NCI-H2196 (cell line): Measurements from ENCODE around the gene RTRAF.

ENCODE experiments used
- DNase-seq: peaks from one replicate; lab custom pipeline; 2025; ENCODE audit not compliant: unreplicated experiment; lab: John Stamatoyannopoulos, UW

RTRAF gene

DNA sequence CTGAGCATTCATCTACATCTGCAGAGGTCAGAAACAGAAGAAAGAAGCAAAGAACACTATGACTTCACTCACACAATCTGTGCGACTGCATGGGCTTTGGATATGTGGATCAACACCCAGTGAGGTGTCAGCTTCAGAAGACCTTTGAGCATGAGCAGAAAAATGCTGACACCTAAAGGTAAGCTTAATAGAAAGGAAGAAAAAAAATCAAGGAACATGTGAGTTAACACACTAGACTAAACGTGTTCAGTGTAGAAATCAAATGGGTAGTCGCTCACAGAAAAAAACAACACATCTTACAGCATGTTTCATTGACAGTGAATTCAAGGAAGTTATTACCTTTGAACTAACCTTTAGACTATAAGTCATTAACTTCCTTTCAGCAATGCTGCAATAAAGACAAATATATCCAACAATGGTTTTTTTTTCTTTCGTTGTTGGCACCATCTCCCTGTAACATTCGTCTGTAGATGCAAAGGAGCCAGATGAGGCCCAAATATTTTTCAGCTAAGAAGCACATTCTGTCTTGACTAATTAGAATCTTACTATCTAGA, 30.9 kb downstream of the RTRAF start:
- no peak for DNase-seq

DNA sequence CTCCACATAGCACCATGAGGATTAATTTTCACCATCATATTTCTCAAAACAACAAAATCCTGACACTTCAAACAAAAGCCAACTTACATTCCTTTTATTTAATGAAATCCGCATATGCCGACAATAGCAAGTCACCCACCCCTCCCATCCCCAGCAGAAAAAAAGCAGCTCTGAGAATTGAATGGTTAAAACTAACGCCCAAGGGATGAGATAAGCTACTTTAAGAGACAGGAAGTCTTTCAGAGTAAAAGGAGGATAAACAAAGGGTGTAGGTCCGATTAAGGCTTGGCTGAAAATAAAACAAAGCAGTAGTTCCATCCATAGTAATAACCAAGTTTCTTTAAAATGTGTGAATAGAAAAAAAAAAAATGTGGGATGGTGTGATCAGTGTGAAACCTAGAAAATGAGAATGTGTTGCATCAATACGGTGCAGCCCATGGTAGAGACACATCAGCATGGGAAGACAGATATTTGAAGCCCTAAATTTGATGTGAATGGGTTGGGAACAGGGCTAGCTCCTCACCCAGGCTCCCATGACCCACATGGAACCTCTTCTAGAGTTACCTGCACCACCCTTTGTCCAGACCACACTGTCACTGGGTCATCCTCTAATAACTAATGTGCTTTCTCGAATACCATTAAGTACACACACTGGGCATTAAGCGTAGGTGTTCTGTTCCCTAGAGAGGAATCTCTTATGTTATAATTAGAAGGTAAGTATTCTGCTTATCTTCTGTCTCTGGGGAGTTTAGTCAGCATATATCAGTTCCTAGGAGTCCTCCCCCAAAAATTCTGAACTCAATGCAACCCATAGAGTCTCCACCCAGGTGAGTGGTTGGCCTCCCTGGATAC, 31.7 kb downstream of the RTRAF start:
- no peak for DNase-seq

DNA sequence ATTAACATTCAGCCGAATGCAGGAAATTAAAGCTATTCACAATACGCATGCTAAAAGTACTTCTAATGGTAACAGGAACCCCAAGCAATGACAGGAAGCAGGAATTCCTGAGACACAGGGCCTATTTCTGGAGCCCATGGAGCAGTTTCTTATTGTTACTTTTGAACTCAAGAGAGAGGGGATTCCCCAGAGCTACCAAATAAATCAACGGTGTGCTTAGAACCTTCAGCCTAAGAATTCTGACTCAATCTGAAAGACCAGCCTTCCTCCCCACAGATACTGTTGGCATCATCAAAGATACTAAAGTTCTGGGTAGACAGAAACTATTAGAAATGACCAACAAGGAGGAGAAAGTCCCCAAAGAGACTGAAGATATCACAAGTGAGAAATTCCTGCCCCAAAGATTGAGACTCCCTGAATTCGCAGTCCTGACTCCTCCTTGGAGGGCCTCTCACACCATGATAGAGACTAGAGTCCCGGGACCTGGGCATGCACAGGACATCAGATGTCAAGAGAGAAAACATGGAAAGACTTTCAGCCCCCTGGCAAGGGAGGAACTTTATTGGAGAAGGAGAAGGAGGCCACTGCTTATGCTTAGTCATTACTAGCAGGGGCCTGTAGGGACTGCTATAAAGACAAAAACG, 32.7 kb downstream of the RTRAF start:
- no peak for DNase-seq

DNA sequence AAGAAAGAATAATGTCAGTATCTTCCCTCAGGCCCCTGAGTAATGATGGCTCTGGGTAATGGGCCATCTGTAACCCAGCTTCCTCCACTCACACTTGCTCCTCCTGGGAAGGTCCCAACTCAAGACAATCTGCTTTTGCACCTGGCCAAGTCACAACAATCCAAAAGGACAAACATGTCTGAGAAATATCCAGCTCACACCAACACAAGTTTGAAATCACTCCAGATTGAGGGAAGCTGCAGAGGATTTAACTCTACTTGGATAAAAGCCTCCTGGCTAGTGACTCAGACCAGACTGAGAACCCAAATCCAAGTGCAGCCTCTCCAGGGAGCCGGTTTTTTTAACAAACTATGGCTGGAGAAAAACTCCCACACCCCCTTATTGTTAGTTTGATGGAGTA, 34.2 kb downstream of the RTRAF start:
- no peak for DNase-seq

DNA sequence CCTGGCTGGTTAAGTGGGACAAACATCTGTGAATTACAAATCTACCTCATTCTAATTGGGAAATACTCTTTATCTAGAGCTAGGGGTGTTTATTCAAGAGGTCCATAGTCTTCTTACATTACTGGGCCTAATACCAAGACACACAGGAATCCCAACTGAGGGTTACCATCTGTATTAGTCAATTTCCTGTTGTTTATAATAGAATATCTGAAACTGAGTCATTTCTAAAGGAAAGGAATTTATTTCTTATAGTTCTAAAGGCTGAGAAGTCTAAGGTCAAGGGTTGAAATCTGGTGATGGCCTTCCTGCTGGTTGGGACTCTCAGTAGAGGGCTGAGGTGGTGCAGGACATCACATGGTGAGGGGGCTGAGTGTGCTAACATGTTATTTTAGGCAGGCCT, 36.0 kb downstream of the RTRAF start:
- DNase-seq, result no peak

DNA sequence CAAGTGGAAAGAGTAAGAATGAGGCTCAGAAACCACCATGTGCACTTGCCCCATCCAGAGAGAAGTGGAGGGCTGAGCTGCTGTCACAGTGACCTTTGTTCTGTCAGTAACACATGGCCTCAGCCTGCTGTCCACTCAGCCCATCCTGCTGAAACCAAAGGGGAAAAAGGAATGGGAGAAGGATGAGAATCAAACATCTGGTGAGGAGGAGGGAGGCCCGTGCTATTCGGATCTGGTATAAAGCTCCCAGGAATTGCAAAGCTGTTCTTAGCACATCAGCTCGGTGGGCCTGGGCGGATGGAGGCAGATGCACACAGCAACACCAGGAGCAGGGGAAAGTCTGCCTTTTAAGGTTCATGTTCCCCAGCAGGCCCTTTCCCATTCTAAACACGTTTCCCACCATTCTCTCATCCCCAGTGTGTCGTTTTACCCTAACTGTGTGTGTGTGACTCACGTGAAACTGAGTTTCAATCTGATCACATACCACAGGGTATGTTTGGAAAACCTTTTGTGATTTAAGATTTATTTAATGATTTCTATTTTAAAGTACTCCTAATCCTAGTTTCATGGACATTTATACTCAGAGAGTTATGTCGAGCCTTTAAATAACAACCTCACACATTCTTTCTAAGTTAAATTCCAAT, 36.8 kb downstream of the RTRAF start:
- no peak for DNase-seq

DNA sequence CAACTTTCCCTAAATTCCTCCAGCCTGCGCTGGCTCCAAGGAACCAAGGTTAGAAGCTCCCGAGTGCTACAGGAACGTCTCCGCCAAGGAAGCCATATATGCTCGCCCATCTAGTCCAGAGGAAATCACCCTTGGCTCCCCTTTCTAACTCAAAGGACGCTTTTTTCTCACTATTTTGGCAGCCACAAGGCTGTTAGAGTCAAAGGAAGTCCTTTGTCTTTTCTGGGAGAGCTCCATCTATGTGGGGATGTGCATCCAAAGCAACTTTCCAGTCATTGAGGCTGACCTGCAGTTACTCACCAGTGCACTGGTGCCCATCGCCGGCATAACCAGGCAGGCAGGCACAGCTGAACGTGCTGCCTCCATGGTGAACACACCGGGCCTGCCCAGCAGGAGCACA, 37.6 kb downstream of the RTRAF start:
- no peak for DNase-seq

GRCh38 chr14:52029881-52030280, 40.5 kb downstream of the RTRAF start:
- no peak for DNase-seq

- no peak for DNase-seq
Measured at GRCh38 chr14:52031781-52032180, 42.4 kb downstream of the RTRAF start.

DNA sequence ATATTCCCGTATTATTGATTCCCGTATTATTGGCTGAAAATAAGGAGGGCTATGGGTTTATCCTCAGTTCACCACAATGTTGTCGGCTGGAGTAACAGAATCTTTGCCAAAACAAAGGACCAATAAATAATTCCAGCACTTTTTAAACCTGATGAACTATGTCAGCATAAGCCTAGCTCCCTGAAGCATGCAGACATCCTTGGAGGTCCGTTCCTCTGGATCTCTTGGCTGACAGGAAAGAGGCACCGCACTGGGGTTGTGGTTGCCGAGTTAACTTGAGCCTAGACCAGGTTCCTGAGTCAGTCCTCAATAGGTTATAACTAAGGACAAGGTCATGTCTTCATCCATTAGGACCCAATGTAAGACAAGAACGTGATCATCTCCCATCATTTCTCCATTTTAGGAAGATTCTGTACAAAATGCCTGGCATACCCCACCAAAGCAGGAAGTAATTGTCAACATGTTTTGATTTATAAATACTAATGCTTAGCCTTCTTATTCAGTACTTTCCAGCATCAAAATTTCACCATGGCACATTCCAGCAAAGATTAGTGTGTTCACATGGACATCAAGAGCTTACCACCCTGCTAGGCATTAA, 43.0 kb downstream of the RTRAF start:
- DNase-seq, result no peak

DNA sequence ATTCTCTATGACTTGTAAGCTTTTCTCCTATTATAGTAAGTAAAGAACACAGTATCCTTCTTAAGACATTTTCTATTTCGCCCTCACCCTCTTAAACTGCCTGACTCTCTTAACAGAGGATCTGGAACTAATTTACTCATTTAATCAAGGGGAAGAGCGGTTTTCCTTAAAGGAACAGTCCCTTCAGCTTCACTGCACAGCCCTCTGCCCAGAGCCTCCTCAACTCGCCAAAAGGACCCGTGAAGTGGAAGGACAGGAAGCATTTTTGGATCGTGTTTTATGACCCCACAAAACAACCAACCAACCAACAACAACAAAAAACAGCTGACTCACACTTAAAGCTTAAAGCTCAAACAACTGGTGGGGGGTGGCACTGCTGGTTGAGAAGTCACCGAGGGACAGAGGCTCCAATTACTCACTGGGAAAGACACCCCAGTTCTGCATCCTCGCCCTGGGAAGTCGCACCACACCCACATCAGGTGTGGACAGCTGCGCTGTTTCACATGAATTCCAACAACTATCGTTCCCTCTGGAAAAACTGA, 43.8 kb downstream of the RTRAF start:
- no peak for DNase-seq

DNA sequence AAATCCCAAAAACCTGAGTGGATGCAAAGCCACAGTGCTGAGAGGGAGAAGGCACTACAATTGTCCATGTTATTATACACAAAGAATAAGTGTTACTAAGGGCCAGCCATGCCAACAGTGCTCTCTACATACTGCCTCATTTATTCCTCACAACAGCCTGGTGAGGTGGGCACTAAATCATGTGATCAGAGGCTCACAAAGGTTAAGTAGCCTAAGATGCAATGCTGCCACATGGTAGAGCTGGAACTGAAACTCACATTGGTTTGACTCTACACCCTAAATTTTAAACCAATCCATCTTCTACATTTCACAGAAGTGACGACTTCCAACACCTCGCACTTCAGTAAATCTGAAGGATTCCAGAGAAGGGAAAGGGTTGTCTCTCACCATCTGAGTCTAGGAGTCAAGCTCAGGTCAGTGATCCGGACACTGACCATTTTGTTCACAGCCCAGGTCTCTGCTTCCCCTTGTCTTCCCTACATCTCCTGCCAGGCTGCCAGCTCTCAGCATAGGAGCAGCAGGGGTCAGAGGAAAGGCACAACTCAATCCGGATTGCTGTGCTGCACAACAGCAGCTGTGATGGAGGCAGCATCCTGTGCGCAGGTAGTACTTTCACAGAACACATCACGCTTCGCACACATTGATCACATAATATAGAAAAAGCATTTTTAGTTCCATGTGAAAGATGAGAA, 49.9 kb downstream of the RTRAF start:
- no peak for DNase-seq

- no peak for DNase-seq
Measured at GRCh38 chr14:52040598-52040997, 51.3 kb downstream of the RTRAF start.

- no peak for DNase-seq
Measured at GRCh38 chr14:52042371-52043289, 53.3 kb downstream of the RTRAF start.

DNA sequence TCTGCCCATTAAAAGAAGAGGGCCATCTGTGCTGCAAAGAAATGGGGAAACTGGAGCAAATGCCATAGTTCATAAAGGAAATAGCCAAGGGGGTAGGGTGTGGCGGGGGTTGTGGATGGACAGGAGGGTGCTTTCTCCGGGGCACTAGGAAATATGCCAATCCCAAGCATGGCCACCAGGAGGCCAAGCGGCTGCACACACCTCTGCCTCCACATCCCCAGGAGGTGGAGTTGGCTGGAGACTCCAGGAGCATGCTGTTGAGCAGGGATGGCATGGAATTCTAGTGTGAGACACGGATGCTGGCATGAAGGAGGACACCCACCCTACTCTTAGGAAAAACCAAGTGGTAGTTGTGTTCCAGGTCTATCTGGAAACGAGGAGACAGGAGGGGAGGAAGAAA, 54.3 kb downstream of the RTRAF start:
- no peak for DNase-seq

DNA sequence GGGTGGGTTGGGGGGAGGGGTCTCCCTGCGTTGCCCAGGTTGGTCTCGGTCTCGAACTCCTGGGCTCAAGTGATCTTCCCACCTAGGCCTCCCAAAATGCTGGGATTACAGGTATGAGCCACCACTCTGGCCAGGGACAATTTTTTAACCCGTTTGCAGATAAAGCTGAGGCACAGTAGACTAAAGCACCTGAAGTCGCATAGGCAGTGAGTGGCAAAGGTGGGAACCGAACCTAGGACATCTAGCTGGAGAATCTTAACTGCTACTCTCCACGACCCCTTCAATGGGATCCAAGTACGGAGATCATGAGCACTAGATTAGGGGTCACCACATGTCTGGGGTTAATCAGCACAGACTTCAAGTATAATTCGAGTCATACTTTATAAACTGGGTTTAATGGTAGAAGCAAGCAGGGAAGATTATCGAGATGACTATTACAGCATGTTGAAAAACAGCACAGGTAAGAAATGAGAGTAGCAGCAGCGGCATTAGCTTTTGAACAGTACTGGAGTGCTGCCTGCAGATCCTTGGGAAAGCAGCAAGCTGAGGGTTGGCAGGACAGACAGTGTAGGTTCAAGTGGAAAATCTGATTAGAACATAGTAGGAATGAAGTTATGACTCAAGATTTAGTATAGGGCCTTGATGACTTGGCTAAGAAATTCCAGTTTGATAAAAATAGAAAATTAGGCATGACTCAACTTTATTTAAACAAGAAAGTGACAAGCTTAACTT, 55.6 kb downstream of the RTRAF start:
- no peak for DNase-seq

- DNase-seq, result no peak
Measured at GRCh38 chr14:52046376-52046917, 57.1 kb downstream of the RTRAF start.

- no peak for DNase-seq
Measured at GRCh38 chr14:52048116-52048515, 58.8 kb downstream of the RTRAF start.
